ENCODE results near the gene PIEZO2.
"Not testable (repeated sequence)": the region's sequence is repeated elsewhere in the genome, so short reads cannot be mapped to it uniquely, and the experiment has no call there.

The PIEZO2 gene

GRCh38 chr18:10864722-10865121 lies 284.6 kb downstream of the PIEZO2 start:
- H3K9me3 Mint-ChIP-seq: peaks cover 3% of the 10 kb centered on the region
- H3K36me3 Mint-ChIP-seq (ENCODE audit: low read depth): no peaks in the 10 kb centered on the region
- no peaks in the 10 kb centered on the region for H3K27me3 Mint-ChIP-seq (ENCODE audit: low read depth)
- no peak overlapping the region for H3K27ac Mint-ChIP-seq
- H3K4me1 Mint-ChIP-seq (ENCODE audit: low read depth): no peaks in the 10 kb centered on the region
- H3K4me3 Mint-ChIP-seq: no peak overlapping the region

GRCh38 chr18:10863026-10863425 lies 286.3 kb downstream of the PIEZO2 start:
- Mint-ChIP-seq H3K36me3 (ENCODE audit: low read depth) (no peaks in the 10 kb centered on the region), H3K9me3 (peaks cover 3% of the 10 kb centered on the region), H3K4me1 (ENCODE audit: low read depth) (no peaks in the 10 kb centered on the region), H3K27me3 (ENCODE audit: low read depth) (no peaks in the 10 kb centered on the region), H3K27ac (no peak overlapping the region), H3K4me3 (no peak overlapping the region)

DNA sequence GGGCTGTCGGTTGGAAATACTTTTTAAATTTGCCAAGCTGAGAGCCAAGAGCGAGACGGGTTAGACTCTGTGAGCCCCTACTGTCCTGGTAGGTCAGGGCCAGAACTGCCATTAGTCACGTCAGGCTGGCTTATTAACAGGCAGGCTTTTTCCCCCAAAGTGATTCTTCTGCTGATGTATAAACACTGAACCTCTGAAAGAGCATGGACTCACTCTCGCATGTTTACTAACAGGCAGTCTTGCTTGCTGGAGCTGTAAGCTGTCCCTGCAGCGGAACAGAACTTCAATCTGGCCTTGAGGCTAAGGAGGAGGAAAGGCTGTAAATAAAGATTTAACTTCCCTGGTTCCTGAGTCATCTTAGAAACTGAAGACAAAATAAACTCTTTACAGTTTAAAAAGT lies 288.4 kb downstream of the PIEZO2 start:
- H3K4me1 Mint-ChIP-seq (ENCODE audit: low read depth): no peaks in the 10 kb centered on the region
- no peak overlapping the region for H3K27ac Mint-ChIP-seq
- H3K9me3 Mint-ChIP-seq: peaks cover 3% of the 10 kb centered on the region
- peaks cover 5% of the 10 kb centered on the region for H3K27me3 Mint-ChIP-seq (ENCODE audit: low read depth)
- H3K4me3 Mint-ChIP-seq: no peak overlapping the region
- no peaks in the 10 kb centered on the region for H3K36me3 Mint-ChIP-seq (ENCODE audit: low read depth)

DNA sequence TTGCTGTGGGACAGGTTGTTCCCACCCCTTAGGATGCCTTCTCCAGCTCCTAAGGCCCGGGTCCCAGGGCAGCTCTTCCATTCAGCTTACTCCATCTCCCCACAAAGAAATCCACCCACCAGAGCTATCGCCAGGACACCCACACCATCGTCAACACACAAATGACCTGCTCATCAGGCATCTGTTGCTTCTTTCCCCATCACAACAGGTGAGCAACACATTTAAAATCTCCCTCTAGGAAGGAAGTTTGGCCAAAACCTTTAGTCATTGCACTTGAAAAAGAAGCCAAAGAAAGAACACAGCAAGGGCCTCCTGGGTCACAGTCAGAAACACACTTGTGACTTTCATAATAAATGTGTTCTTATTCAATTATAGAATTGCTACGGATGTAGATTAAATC lies 289.0 kb downstream of the PIEZO2 start:
- no peaks in the 10 kb centered on the region for H3K4me1 Mint-ChIP-seq (ENCODE audit: low read depth)
- H3K27me3 Mint-ChIP-seq (ENCODE audit: low read depth): peaks cover 5% of the 10 kb centered on the region

GRCh38 chr18:10858477-10858876 lies 290.9 kb downstream of the PIEZO2 start:
- Mint-ChIP-seq H3K27ac (no peak overlapping the region), H3K4me3 (no peak overlapping the region), H3K9me3 (no peaks in the 10 kb centered on the region), H3K27me3 (ENCODE audit: low read depth) (peaks cover 5% of the 10 kb centered on the region), H3K4me1 (ENCODE audit: low read depth) (no peaks in the 10 kb centered on the region), H3K36me3 (ENCODE audit: low read depth) (no peaks in the 10 kb centered on the region)

More for the DNA sequence above, 289.0 kb downstream of the PIEZO2 start:
- no peaks in the 10 kb centered on the region for H3K36me3 Mint-ChIP-seq (ENCODE audit: low read depth)
- no peak overlapping the region for H3K27ac Mint-ChIP-seq
- peaks cover 3% of the 10 kb centered on the region for H3K9me3 Mint-ChIP-seq
- no peak overlapping the region for H3K4me3 Mint-ChIP-seq

DNA sequence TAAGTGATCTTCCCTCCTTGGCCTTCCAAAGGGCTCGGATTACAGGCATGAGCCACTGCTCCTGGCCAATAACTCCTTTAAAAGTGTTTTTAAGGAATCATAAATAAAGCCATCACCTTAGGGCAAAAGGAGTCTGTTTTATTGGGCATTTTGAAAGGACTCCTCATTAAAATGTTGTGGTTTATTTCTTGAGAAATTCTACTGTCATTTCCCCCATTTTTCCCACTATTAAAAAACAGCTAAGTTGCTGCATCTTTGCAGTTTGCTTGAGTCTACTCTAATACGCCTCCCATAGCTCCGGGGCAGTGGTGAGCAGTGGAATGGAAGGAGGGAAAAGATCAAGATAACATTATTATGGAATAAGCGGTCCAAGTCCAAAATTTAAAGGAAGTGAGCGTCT lies 293.2 kb downstream of the PIEZO2 start:
- no peaks in the 10 kb centered on the region for H3K4me1 Mint-ChIP-seq (ENCODE audit: low read depth)
- H3K4me3 Mint-ChIP-seq: no peak overlapping the region
- no peak overlapping the region for H3K27ac Mint-ChIP-seq
- H3K27me3 Mint-ChIP-seq (ENCODE audit: low read depth): peaks cover 5% of the 10 kb centered on the region
- H3K9me3 Mint-ChIP-seq: no peaks in the 10 kb centered on the region
- no peaks in the 10 kb centered on the region for H3K36me3 Mint-ChIP-seq (ENCODE audit: low read depth)

DNA sequence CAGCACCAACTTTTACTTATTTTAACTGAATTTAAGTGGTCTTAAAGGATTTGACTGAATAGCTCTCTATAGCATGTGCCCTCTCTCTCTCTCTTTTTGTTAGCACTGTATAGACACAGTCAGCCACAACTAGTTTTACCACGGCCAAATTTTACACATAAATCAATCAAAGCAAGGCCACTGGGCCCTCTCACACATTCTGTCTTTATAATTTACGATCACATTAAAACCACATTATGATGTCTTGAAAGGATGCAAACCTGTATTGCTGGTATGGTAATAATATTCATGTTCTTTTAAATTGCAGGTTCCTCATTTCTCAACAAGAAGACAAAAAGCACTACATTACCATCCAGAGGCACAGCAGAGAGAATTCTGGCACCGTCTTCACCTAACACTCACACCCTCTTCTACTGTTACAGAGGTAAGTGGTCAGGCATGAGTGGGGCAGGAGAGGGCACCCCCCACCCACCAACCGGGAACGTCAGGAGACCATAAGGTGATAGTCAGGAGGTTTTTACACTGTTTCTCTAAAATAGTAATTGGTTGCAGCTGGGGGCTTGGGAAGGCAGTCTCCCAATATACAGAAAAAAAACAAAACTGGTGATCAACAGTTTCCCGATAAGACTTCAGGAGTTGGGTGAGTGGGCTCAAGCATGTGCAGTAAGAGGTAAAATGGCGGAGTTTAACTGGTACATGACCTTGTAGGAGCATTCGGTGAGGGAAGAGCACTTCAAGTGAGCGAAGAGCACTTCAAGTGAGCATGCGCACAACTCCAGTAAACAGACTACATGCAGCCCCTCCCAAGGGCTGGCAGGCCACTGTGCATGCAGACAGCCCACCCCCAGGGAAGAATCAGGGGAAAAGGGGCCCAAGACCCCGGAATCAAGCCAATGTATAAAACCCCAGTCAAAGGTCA lies 296.7 kb downstream of the PIEZO2 start:
- H3K27me3 Mint-ChIP-seq (ENCODE audit: low read depth): peaks cover 9% of the 10 kb centered on the region
- H3K4me3 Mint-ChIP-seq: no peak overlapping the region
- H3K27ac Mint-ChIP-seq: no peak overlapping the region
- H3K9me3 Mint-ChIP-seq: no peaks in the 10 kb centered on the region
- H3K36me3 Mint-ChIP-seq (ENCODE audit: low read depth): no peaks in the 10 kb centered on the region
- no peaks in the 10 kb centered on the region for H3K4me1 Mint-ChIP-seq (ENCODE audit: low read depth)

DNA sequence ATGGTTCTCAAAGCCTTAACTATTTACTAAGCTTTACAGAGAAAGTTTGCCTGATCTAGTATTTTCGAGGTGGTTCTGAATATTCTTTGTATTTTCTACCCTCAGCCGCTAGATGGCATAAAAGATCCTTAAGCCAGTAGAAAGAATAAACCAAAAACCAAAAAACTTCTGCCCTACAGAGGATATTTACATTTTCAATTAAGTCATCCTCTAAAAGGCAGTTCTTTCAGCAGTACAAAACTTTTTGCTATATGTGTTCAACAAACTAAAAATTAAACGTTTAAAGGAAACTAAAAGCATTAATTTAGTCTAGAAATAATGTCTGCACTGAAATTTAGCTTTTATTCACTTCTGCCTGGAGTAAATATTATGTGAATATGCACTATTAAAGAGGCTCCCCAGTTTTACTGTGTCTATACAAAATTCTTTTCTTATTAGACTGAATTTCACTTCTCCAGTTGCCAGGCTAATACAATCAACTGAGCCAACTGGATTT lies 297.5 kb downstream of the PIEZO2 start:
- no peaks in the 10 kb centered on the region for H3K36me3 Mint-ChIP-seq (ENCODE audit: low read depth)
- no peak overlapping the region for H3K27ac Mint-ChIP-seq
- no peaks in the 10 kb centered on the region for H3K9me3 Mint-ChIP-seq
- no peak overlapping the region for H3K4me3 Mint-ChIP-seq
- peaks cover 6% of the 10 kb centered on the region for H3K27me3 Mint-ChIP-seq (ENCODE audit: low read depth)
- no peaks in the 10 kb centered on the region for H3K4me1 Mint-ChIP-seq (ENCODE audit: low read depth)

DNA sequence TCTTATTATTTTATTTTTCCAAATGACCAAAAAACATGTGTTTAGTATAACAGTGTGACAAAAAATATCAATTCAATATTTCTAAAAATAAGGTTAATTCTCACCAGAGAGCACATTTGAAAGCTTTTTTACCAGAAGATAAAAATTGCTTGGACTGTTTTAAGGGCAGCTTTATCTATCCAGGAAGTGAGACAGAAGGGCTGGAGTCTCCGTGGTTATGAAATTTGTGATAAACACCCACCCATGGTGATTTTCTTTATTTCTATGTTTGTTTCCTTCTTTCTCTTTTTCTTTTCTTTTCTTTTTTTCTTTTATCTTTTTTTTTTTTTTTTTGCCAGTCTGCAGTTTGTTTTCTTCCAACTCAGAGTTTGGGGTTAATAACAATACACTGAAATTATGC lies 298.5 kb downstream of the PIEZO2 start:
- Mint-ChIP-seq H3K4me3 (no peak overlapping the region), H3K27me3 (ENCODE audit: low read depth) (peaks cover 4% of the 10 kb centered on the region), H3K27ac (no peak overlapping the region), H3K4me1 (ENCODE audit: low read depth) (no peaks in the 10 kb centered on the region), H3K9me3 (no peaks in the 10 kb centered on the region), H3K36me3 (ENCODE audit: low read depth) (no peaks in the 10 kb centered on the region)

GRCh38 chr18:10850216-10850615 lies 299.2 kb downstream of the PIEZO2 start:
- Mint-ChIP-seq H3K9me3 (no peaks in the 10 kb centered on the region), H3K4me3 (no peak overlapping the region), H3K27me3 (ENCODE audit: low read depth) (peaks cover 4% of the 10 kb centered on the region), H3K36me3 (ENCODE audit: low read depth) (no peaks in the 10 kb centered on the region), H3K4me1 (ENCODE audit: low read depth) (no peaks in the 10 kb centered on the region), H3K27ac (no peak overlapping the region)

DNA sequence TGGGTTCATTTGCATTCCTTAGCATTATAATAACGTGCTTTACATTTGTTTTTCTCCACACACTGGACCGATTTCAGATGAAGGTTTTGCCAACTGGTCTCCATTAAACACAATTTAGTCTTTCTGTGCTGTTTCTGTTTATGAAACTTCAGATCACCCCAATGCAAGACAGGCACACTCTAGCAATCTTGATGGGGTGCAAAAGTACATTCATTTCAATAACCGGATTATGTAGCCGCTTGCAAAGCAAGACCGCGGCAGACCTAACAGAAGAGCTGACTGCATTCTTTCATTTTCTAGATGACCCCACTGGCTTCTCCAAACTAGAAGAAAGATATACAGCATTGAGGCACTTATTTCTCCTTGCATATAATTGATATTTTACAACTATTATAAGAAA lies 301.5 kb downstream of the PIEZO2 start:
- H3K4me3 Mint-ChIP-seq: no peak overlapping the region

GRCh38 chr18:10847408-10847790 lies 302.0 kb downstream of the PIEZO2 start:
- Mint-ChIP-seq H3K27me3 (ENCODE audit: low read depth) (peaks cover 4% of the 10 kb centered on the region), H3K27ac (no peak overlapping the region)

More for the DNA sequence above, 301.5 kb downstream of the PIEZO2 start:
- Mint-ChIP-seq H3K9me3 (no peaks in the 10 kb centered on the region), H3K4me1 (ENCODE audit: low read depth) (no peaks in the 10 kb centered on the region), H3K36me3 (ENCODE audit: low read depth) (no peaks in the 10 kb centered on the region), H3K27ac (no peak overlapping the region), H3K27me3 (ENCODE audit: low read depth) (peaks cover 4% of the 10 kb centered on the region)

GRCh38 chr18:10846657-10847407 lies 302.5 kb downstream of the PIEZO2 start:
- no peak overlapping the region for H3K27ac Mint-ChIP-seq
- H3K36me3 Mint-ChIP-seq (ENCODE audit: low read depth): no peaks in the 10 kb centered on the region
- H3K4me3 Mint-ChIP-seq: no peak overlapping the region
- no peaks in the 10 kb centered on the region for H3K4me1 Mint-ChIP-seq (ENCODE audit: low read depth)
- H3K9me3 Mint-ChIP-seq: no peaks in the 10 kb centered on the region
- H3K27me3 Mint-ChIP-seq (ENCODE audit: low read depth): peaks cover 4% of the 10 kb centered on the region

More at GRCh38 chr18:10847408-10847790, 302.0 kb downstream of the PIEZO2 start:
- Mint-ChIP-seq H3K4me3 (no peak overlapping the region), H3K36me3 (ENCODE audit: low read depth) (no peaks in the 10 kb centered on the region), H3K9me3 (no peaks in the 10 kb centered on the region), H3K4me1 (ENCODE audit: low read depth) (no peaks in the 10 kb centered on the region)

DNA sequence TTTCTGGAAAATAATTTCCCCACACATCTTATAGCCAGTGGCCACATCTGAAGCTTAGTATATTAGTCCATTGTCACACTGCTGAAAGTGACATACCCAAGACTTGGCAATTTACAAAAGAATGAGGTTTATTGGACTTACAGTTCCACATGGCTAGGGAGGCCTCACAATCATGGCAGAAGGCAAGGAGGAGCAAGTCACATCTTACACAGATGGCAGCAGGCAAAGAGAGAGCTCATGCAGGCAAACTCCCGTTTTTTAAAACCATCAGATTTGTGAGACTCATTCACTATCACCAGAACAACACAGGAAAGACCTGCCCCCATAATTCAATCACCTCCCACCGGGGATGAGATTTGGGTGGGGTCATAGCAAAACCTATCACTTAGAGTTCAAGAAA lies 303.3 kb downstream of the PIEZO2 start:
- H3K27me3 Mint-ChIP-seq (ENCODE audit: low read depth); H3K27ac Mint-ChIP-seq; H3K4me1 Mint-ChIP-seq (ENCODE audit: low read depth); H3K4me3 Mint-ChIP-seq; H3K9me3 Mint-ChIP-seq; H3K36me3 Mint-ChIP-seq (ENCODE audit: low read depth): not testable (repeated sequence)

GRCh38 chr18:10843565-10843964 lies 305.8 kb downstream of the PIEZO2 start:
- Mint-ChIP-seq H3K4me3 (no peak overlapping the region), H3K4me1 (ENCODE audit: low read depth) (no peaks in the 10 kb centered on the region), H3K9me3 (no peaks in the 10 kb centered on the region), H3K27me3 (ENCODE audit: low read depth) (peaks cover 2% of the 10 kb centered on the region), H3K36me3 (ENCODE audit: low read depth) (no peaks in the 10 kb centered on the region), H3K27ac (no peak overlapping the region)

Data from T-helper 1 cell treated with Interleukin-12 subunit alpha and Interleukin-12 subunit beta and Interleukin-4 antibody, amounts not matched to agents 30 μg/mL and 1 μg/mL, for 36 hours (primary cell).